ENCODE measurements around the gene GRK4.

GRK4 gene

DNA sequence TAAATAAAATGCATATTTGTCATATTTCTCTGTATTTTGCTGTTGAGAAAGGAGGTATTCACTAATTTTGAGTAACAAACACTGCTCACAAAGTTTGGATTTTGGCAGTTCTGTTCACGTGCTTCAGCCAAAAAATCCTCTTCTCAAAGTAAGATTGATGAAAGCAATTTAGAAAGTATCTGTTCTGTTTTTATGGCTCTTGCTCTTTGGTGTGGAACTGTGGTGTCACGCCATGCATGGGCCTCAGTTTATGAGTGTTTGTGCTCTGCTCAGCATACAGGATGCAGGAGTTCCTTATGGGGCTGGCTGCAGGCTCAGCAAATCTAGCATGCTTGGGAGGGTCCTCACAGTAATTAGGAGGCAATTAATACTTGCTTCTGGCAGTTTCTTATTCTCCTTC lies 114.4 kb downstream of the GRK4 start:
- no peak for DNase-seq (ENCODE audit: low read depth, low spot score)
- no peak overlapping the region for H3K4me3 ChIP-seq (ENCODE audit: low read length)

DNA sequence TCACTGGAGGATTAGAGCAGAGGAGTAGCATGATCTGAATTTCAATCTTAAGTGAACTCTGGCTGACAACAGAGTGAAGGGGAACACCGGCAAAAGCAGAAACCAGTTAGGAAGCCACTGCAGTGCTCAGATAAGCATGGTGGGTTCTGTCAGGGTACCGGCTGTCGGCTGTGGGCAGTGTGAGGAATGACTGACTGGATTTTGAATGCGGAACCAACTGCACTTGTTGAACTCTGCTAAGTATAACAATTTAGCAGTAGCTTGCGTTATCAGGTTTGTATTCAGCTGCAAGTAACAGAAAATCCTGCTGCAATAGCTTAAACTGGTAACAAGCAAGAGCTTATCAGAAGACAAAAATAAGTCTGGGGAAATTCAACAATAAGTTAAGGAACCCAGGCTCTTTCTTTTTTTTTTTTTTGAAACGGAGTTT lies 116.3 kb downstream of the GRK4 start:
- DNase-seq (ENCODE audit: low read depth, low spot score): no peak
- H3K4me3 ChIP-seq (ENCODE audit: low read length): no peak overlapping the region

DNA sequence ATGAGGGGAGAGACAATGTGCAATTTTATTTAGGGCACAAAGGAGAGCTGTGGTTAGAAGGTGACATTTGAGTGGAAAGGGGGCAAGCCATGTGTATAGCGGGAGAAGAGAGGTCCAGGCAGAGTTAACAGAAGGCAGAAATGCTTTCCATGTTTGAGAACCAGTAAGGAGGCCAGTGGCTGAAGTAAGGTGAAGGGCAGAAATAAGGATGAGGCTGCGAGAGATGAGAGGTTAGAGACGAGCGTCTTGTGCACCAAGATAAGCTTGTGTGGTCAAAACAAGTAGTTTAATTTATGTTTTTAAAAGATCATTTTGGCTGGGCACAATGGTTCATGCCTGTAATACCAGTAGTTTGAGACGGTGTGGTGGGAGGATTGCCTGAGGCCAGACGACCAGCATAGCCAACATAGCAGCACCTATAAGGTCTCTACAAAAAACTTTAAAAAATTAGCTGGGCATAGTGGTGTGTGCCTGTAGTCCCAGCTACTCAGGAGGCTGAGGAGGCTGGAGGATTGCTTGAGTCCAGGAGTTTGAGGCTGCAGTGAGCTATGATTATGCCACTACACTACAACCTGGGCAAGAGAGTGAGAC lies 119.6 kb downstream of the GRK4 start:
- DNase-seq (ENCODE audit: low read depth, low spot score): no peak
- H3K4me3 ChIP-seq (ENCODE audit: low read length): no peak overlapping the region

DNA sequence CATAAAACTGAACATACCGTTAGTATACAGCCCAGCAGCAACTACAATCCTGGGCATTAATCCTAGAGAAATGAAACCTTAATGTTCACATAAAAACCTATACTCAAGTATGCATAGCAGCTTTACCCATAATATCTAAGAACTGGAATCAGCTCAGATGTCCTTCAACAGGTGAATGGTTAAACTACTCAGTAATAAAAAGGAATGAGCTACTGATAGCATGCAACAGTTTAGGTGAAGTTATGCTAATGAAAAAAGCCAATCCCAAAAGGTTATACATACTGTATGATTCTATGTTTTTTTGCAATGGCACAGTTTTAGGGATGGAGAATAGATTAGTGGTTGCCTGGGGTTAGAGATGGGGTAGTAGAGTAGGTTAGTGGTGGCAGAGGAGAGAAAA lies 120.4 kb downstream of the GRK4 start:
- no peak overlapping the region for H3K4me3 ChIP-seq (ENCODE audit: low read length)
- no peak for DNase-seq (ENCODE audit: low read depth, low spot score)

DNA sequence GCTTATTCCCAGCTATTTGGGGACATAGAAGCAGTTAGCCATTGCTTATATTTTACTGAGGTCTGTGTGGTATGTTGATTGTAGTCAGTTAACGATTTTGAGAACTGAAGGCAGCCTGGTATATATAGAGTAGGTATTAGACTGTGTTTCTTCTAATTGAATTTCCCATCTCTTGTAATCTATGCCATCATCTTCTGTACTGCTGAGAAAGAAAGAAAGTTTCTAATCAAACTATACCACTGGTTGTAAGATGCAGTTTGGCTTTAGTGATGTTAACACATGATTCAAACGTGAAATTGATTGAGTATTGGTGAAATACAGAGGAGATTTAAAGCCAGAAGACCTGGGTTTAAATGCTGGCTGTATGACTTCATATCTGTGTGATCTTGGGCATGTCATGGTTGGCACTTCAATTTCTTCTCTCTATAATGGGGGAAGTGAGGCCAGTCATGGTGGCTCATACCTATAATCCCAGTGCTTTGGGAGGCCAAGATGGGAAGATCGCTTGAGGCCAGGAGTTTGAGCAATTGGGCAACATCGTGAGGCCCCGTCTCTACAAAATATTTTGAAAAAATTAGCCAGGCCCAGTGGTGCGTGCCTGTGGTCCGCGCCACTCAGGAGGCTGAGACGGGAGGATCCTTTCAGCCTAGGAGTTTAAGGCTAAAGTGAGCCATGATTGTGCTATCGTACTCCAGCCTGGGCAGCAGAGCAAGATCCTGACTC lies 122.7 kb downstream of the GRK4 start:
- no peak for DNase-seq (ENCODE audit: low read depth, low spot score)
- no peak overlapping the region for H3K4me3 ChIP-seq (ENCODE audit: low read length)

DNA sequence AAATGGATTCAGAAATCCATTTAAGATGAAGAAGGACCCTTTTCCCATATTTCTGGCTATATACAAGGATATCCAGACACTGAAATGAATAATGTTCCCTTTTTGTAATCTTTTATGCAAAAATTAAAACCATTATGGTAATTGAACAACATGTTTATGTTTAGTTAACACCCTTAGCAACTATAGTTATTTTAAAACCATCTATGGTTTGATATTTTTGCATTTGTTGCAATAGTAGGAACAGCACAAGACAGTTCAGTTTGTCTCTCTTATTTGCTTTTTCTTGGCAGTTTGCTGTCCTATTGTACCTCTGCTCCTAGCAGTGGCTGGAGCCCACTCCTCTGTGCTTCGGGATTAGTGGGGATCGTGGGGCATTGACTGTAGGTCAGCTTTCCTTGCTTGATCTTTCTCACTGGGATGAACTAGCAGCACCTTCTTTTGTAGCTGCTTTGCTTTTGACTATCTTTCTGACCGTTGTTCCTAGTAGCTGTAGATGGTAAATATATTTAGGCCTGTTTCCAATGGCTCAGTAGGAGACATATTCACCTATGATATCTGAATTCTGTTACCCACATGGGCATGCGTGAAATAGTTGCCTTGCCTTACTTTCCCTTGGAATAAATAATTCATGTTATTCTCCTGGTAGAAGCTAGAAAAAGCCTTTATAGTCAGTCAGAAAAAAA lies 123.9 kb downstream of the GRK4 start:
- H3K4me3 ChIP-seq (ENCODE audit: low read length): no peak overlapping the region
- no peak for DNase-seq (ENCODE audit: low read depth, low spot score)
